Mucosa of descending colon (tissue), 3 donors: ENCODE results near the gene UBE2A. TPM values are rescaled to one million over a fixed set of nuclear protein-coding genes. Genes with fewer than 3 reads are reported as not detected.
A peak's percentile ranks its signal among the peaks of the same experiment; 100 is the strongest.

Source experiments
- ATAC-seq: fragments of 200-7000 bp; cut with Tn5 transposase; one replicate; pipeline ENCODE4 v1.9.1; 2020; ENCODE audit warnings: mild to moderate bottlenecking, moderate library complexity
- DNase-seq, 3 donors: peaks; one replicate each; pipeline ENCODE4 v3.0.0-alpha.2; 2020
- H3K36me3 ChIP-seq: fragments of 200-600 bp; one replicate; pipeline ENCODE4 v1.8.0; 2021; ENCODE audit warnings: low read depth, mild to moderate bottlenecking
- H3K4me1 ChIP-seq: fragments of 200-600 bp; one replicate; pipeline ENCODE4 v1.8.0; 2021; ENCODE audit warnings: low read depth, mild to moderate bottlenecking
- H3K4me3 ChIP-seq: fragments of 200-600 bp; one replicate; pipeline ENCODE4 v1.8.0; 2021; ENCODE audit warnings: mild to moderate bottlenecking
- H3K9me3 ChIP-seq: fragments of 200-600 bp; one replicate; pipeline ENCODE4 v1.8.0; 2021; ENCODE audit warnings: mild to moderate bottlenecking
- intact Hi-C, 2 donors: fragments of 100-400 bp; cut with DNase I in 1 of 2; cut with micrococcal nuclease in 1 of 2; formaldehyde crosslinking; loops; one replicate each; pipeline versions ENCODE4 v1.11.0 to v1.11.1; 2022; cut with DNase I, micrococcal nuclease
- total RNA-seq, 3 donors: library from RNA; stranded (reverse); fragmentation: NEBNext Ultra II Directional in 2 of 3; extraction: Animal tissue kit (Norgen Biotek cat#: 25700) in 2 of 3; gene quantifications; one replicate each; pipeline versions ENCODE4 v1.2.1 to v1.2.4, GENCODE V29; 2021 to 2023
- TF ChIP-seq, protein P1 (sequence below): fragments of 200-600 bp; IDR thresholded peaks from one replicate; pipeline ENCODE4 v1.8.0; 2022; ENCODE audit warnings: antibody characterized with exemption, mild to moderate bottlenecking
- donor health status: DM: no; HTN: no; CAD: no; lungs with moderate emphysema.
- donor health status: DM: no; HTN: no; CAD: no.
- donor health status: DM: no; HTN: yes; CAD: no.

Gene UBE2A
- total RNA-seq, 3 donors from 2014 or later = 72.1 to 81.6 (median 79.4) TPM

DNA sequence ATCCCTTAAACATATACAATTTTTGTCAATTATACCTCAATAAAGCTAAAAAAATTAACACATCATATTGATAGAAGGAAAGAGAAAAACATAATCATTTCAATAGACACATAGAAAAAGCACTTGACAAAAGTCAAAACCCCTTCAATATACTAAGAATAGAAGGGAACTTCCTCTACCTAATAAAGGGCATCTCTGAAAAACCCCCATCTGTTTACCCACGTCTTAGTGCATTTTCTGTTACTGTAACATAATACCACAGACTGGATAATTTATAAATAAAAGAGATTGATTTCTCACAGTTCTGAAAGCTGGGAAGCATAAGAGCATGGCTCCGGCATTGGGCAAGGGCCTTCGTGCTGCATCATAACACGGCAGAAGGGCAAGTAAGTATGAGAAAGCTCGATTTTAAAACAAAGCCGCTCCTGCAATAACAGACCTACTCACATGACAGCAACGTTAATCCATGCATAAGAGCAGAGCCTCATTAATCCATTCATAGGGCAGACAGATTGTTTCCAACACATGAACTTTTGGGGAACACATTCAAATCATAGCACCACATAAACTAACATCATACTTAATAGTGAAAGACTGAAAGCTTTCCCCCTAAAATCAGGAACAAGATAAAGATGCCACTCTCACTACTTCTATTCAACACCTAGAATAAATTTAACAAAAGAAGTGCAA is 24.9 kb upstream of the UBE2A start:
- DNase-seq (no peak), ATAC-seq (no peak)
- H3K4me3 ChIP-seq = no peak overlapping the region
- H3K9me3 ChIP-seq = no peaks in the 10 kb centered on the region
- TF ChIP-seq, protein P1, sequence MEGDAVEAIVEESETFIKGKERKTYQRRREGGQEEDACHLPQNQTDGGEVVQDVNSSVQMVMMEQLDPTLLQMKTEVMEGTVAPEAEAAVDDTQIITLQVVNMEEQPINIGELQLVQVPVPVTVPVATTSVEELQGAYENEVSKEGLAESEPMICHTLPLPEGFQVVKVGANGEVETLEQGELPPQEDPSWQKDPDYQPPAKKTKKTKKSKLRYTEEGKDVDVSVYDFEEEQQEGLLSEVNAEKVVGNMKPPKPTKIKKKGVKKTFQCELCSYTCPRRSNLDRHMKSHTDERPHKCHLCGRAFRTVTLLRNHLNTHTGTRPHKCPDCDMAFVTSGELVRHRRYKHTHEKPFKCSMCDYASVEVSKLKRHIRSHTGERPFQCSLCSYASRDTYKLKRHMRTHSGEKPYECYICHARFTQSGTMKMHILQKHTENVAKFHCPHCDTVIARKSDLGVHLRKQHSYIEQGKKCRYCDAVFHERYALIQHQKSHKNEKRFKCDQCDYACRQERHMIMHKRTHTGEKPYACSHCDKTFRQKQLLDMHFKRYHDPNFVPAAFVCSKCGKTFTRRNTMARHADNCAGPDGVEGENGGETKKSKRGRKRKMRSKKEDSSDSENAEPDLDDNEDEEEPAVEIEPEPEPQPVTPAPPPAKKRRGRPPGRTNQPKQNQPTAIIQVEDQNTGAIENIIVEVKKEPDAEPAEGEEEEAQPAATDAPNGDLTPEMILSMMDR = no peak
- no peaks in the 10 kb centered on the region for H3K36me3 ChIP-seq
- H3K4me1 ChIP-seq = no peaks in the 10 kb centered on the region
- intact Hi-C loops = no loop called here

DNA sequence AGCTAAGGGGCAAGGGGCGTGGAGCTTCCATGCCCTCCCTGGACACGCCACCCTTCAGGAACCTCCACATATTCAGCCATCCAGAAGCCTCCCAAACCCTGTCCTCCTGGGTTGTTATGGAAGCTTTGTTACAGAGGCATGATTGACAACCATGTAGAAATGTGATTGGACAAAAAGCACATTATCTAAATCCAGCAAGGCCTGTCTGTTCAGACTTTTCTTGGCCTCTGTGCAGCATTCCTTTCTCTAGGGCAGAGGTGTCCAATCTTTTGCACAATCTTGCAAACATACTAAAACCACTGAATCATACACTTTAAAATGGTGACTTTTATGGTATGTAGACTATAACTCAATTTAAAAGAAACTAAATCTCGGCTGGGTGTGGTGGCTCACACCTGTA is 21.9 kb upstream of the UBE2A start:
- intact Hi-C loops = no loop called here
- H3K4me1 ChIP-seq = no peaks in the 10 kb centered on the region
- ATAC-seq (peak; percentile 67), DNase-seq (no peak)
- H3K36me3 ChIP-seq = no peaks in the 10 kb centered on the region
- TF ChIP-seq, protein P1 = no peak
- H3K9me3 ChIP-seq = no peaks in the 10 kb centered on the region
- H3K4me3 ChIP-seq = no peak overlapping the region

DNA sequence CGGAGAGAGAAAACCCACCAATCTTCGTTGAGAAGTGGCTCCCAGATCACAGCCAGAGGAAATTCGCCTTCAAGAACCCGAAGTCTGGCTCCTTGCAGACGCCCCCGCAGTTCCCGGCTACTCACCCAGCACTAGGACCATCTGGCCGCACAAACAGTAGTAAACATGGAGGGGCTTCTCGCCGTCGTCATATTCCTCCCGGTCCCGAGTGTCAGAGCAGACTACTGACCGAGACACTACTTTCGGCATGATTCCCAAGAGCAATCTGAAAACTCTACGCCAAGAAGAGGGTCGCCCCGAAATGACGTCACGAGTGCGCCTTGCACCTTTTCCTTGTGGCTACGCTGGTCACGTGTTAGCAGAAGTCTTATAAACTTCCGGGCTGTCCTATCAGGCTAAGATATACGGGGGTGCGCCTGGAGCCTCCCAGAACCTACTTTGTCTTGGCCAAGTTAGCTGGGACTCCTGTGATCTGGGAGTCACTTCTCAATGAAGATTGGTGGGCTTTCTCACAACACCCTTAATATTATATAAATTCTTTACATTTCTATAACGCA is 9.2 kb upstream of the UBE2A start, which contains the start of gene STEEP1:
Gene STEEP1, minus strand, starts transcription at position 303 of the 557 bp plus-strand sequence. Its CDS starts 54 bp downstream, at position 249.
- Histone ChIP-seq H3K4me1 (no peaks in the 10 kb centered on the region), H3K36me3 (no peaks in the 10 kb centered on the region), H3K9me3 (no peaks in the 10 kb centered on the region), H3K4me3 (peak within 1 kb of the TSS; percentile 9)
- ATAC-seq = peak; percentile 98
- TF ChIP-seq, protein P1 = no peak
- intact Hi-C loops = no loop called here
- DNase-seq = peak; percentile 88 to 95 (median 93)

DNA sequence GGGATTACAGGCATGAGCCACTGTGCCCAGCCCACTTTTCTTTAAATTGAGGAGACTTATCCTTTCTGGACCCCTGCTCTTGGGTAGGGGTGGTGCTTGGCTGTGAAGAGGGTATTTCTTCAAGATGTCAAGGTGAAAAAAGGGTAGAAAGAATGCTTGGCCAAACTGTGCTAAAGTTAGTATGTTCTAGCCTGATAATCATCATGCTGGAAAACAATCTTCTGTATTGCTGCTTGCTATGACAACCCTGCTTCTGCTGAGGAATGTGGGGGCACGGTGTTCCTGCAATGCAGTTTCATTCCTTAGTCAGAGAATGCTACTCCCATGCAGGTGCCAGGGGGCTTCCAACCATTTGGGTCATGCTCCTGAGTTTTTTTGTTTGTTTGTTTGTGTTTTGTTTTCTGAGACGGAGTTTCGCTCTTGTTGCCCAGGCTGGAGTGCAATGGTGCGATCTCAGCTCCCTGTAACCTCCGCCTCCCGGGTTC is 4.0 kb upstream of the UBE2A start:
- Histone ChIP-seq H3K9me3 (no peaks in the 10 kb centered on the region), H3K4me3 (no peak overlapping the region), H3K36me3 (no peaks in the 10 kb centered on the region), H3K4me1 (peaks cover under 1% of the 10 kb centered on the region)
- TF ChIP-seq, protein P1 = no peak
- ATAC-seq (no peak), DNase-seq (no peak)
- intact Hi-C loops = no loop called here

DNA sequence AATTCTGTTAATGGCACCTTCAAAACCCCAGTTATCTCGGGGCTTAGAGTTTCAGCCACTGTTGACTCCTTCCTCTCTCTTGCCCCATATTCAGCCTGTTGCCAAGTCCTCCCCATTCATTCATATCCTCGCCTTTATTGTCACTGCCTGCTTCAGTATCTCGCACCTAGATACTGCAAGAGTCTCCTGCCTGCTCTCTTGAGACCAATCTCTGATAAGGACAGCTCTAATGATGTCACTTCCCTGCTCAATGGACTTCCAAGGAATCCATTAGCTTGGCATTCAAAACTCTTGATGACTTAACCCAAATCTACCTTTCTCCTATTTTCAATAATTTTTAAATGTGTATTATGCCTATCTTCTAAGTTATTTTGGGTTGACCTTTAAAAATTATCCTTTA is 1.1 kb upstream of the UBE2A start:
- intact Hi-C loops = no loop called here
- H3K4me1 ChIP-seq = peaks cover 5% of the 10 kb centered on the region
- DNase-seq = no peak
- no peak for ATAC-seq
- TF ChIP-seq, protein P1 = no peak
- no peaks in the 10 kb centered on the region for H3K9me3 ChIP-seq
- no peaks in the 10 kb centered on the region for H3K36me3 ChIP-seq
- H3K4me3 ChIP-seq = no peak overlapping the region
